ENCODE results near the gene FGF22. TPM values are rescaled to one million over a fixed set of nuclear protein-coding genes. Genes with fewer than 3 reads are reported as not detected.

The FGF22 gene
- total and polyA plus RNA-seq, 2 of the 13 experiments (the other 11 are each of a cell fraction or from before 2014, with no cell fraction given), result 0.24 TPM; not detected in 1

GRCh38 chr19:663682-664117 is 24.0 kb downstream of the FGF22 start (continued):
- TF ChIP-seq ZNF609 (CRISPR knock-in tag; IDR thresholded peaks at IDR 0.05; ENCODE audit: borderline replicate concordance) (no peak), MAFK (conservative IDR thresholded peaks at IDR 0.05 in 1 of 2, IDR thresholded peaks at IDR 0.05 in 1 of 2; ENCODE audit: low read length in 2 of 2) (no peak), JDP2 (CRISPR knock-in tag; IDR thresholded peaks at IDR 0.05; ENCODE audit: borderline replicate concordance) (no peak), ZNF615 (CRISPR knock-in tag; IDR thresholded peaks at IDR 0.05; ENCODE audit: borderline replicate concordance) (no peak), KDM5B (CRISPR knock-in tag; IDR thresholded peaks at IDR 0.05; ENCODE audit: borderline replicate concordance) (no peak), KAT7 (CRISPR knock-in tag; IDR thresholded peaks at IDR 0.05; ENCODE audit: borderline replicate concordance) (no peak), HNF1B (CRISPR knock-in tag; IDR thresholded peaks at IDR 0.05) (0 out of 2 replicates have a peak, but pooled peaks have one; percentile 2), SP140L (CRISPR knock-in tag; IDR thresholded peaks at IDR 0.05; ENCODE audit: borderline replicate concordance) (no peak), PITX1 (CRISPR knock-in tag; IDR thresholded peaks at IDR 0.05) (no peak), HNRNPLL (IDR thresholded peaks at IDR 0.05; ENCODE audit: low read depth, low read length, poor library complexity, severe bottlenecking) (peak; percentile 13), ELF1 (CRISPR knock-in tag; IDR thresholded peaks at IDR 0.05) (no peak), HNRNPL (IDR thresholded peaks at IDR 0.05; ENCODE audit: low read depth, low read length) (0 out of 2 replicates have a peak, but pooled peaks have one; percentile 48), RNF2 (conservative IDR thresholded peaks at IDR 0.05; ENCODE audit: low read depth) (0 out of 2 replicates have a peak, but pooled peaks have one; percentile 30), ZNF414 (CRISPR knock-in tag; IDR thresholded peaks at IDR 0.05) (no peak), BCLAF1 (IDR thresholded peaks at IDR 0.05) (no peak), KMT2A (CRISPR knock-in tag; IDR thresholded peaks at IDR 0.05) (0 out of 2 replicates have a peak, but pooled peaks have one; percentile 44), CREB3 (CRISPR knock-in tag; IDR thresholded peaks at IDR 0.05) (no peak), IKZF4 (CRISPR knock-in tag; IDR thresholded peaks at IDR 0.05; ENCODE audit: borderline replicate concordance, low read depth, not compliant biosample characterization) (no peak)
